Adrenal gland (tissue), 5 donors: ENCODE results near the gene AKT3.

Source experiments
- POLR2A ChIP-seq, 2 donors: fragments of 450-650 bp; IDR thresholded peaks; one replicate each; pipeline ENCODE4 v1.6.1; 2017; ENCODE audit warnings: antibody characterized with exemption in 2 of 2, mild to moderate bottlenecking in 2 of 2, moderate library complexity in 1 of 2
- TF ChIP-seq, protein P1 (sequence below), 6 experiments: fragments of 450-650 bp in 4 of 6; fragments of 200-600 bp in 2 of 6; sonication (generic) in 1 of 6; IDR thresholded peaks; 1 replicate in 5 of 6; 2 replicates in 1 of 6; pipeline versions ENCODE4 v1.5.1 to v1.8.0; 2016 to 2021; ENCODE audit warnings: antibody characterized with exemption in 6 of 6, mild to moderate bottlenecking in 2 of 6, moderate library complexity in 1 of 6
- donor health status: DM: no; HTN: no; CAD: no.

DNA sequence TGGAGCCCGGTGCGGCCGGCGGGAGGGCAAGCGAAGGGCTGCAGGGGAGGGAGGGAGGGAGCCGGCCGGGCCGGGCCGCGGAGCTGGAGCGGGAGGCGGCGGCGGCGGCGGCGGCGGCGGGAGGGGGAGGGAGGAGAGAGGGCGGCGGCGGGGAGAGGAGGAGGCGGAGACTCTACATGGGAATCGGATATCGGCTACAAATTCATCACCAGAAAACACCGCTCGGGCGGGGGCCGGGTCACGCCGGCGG, at the start of gene AKT3:
- TF ChIP-seq, protein P1, sequence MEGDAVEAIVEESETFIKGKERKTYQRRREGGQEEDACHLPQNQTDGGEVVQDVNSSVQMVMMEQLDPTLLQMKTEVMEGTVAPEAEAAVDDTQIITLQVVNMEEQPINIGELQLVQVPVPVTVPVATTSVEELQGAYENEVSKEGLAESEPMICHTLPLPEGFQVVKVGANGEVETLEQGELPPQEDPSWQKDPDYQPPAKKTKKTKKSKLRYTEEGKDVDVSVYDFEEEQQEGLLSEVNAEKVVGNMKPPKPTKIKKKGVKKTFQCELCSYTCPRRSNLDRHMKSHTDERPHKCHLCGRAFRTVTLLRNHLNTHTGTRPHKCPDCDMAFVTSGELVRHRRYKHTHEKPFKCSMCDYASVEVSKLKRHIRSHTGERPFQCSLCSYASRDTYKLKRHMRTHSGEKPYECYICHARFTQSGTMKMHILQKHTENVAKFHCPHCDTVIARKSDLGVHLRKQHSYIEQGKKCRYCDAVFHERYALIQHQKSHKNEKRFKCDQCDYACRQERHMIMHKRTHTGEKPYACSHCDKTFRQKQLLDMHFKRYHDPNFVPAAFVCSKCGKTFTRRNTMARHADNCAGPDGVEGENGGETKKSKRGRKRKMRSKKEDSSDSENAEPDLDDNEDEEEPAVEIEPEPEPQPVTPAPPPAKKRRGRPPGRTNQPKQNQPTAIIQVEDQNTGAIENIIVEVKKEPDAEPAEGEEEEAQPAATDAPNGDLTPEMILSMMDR (IDR thresholded peaks at IDR 0.05) = no peak
- TF ChIP-seq POLR2A (IDR thresholded peaks at IDR 0.05) = no peak
